Loucy (cell line): Measurements from ENCODE around the gene PSMB2.

Source experiments
- EZH2phosphoT487 ChIP-seq: fragments of 200-600 bp; IDR thresholded peaks from 2 replicates; pipeline ENCODE4 v1.6.1; 2018; ENCODE audit warnings: antibody characterized with exemption, mild to moderate bottlenecking, moderate library complexity, borderline replicate concordance
- TF ChIP-seq, protein P1 (sequence below): fragments of 200-600 bp; sonication (generic); conservative IDR thresholded peaks from 2 replicates; pipeline ENCODE4 v1.5.1; 2014; ENCODE audit warnings: mild to moderate bottlenecking, antibody characterized with exemption, low read length

DNA sequence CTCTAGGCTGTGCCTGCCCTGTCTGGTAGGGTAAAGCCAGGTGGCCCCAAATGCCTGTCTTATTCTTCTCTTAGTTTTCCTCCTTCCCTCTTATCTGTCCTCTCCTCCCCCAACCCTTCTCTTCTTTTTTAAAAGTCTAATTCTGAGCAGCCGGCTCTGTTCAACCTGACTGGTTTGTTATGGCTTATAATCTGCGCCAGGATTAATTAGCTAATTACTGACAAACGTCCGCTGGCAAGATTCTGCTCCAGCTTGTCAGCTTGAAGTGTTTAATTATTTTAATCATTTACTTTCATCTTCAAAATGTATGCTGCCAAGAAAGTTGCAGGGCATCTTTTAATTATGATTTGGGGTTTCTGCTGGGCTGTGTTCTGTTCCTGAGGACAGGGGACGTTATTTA, 27.2 kb upstream of the PSMB2 start:
- TF ChIP-seq, protein P1, sequence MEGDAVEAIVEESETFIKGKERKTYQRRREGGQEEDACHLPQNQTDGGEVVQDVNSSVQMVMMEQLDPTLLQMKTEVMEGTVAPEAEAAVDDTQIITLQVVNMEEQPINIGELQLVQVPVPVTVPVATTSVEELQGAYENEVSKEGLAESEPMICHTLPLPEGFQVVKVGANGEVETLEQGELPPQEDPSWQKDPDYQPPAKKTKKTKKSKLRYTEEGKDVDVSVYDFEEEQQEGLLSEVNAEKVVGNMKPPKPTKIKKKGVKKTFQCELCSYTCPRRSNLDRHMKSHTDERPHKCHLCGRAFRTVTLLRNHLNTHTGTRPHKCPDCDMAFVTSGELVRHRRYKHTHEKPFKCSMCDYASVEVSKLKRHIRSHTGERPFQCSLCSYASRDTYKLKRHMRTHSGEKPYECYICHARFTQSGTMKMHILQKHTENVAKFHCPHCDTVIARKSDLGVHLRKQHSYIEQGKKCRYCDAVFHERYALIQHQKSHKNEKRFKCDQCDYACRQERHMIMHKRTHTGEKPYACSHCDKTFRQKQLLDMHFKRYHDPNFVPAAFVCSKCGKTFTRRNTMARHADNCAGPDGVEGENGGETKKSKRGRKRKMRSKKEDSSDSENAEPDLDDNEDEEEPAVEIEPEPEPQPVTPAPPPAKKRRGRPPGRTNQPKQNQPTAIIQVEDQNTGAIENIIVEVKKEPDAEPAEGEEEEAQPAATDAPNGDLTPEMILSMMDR, result no peak
- TF ChIP-seq EZH2phosphoT487, result no peak
